HL-60/S4 treated with retinoic acid at 250 ng/mL for 4 days and 3 days (cell line): ENCODE data around the gene SCAMP3.
"Not testable (repeated sequence)": the region's sequence is repeated elsewhere in the genome, so short reads cannot be mapped to it uniquely, and the experiment has no call there.

Experiments used
- in situ Hi-C: fragments of 300-500 bp; cut with MboI; formaldehyde crosslinking; loops from 2 replicates; pipeline ENCODE4 v1.7.0; 2022; ENCODE audit warnings: low sequenced_read_pairs

SCAMP3 gene

DNA sequence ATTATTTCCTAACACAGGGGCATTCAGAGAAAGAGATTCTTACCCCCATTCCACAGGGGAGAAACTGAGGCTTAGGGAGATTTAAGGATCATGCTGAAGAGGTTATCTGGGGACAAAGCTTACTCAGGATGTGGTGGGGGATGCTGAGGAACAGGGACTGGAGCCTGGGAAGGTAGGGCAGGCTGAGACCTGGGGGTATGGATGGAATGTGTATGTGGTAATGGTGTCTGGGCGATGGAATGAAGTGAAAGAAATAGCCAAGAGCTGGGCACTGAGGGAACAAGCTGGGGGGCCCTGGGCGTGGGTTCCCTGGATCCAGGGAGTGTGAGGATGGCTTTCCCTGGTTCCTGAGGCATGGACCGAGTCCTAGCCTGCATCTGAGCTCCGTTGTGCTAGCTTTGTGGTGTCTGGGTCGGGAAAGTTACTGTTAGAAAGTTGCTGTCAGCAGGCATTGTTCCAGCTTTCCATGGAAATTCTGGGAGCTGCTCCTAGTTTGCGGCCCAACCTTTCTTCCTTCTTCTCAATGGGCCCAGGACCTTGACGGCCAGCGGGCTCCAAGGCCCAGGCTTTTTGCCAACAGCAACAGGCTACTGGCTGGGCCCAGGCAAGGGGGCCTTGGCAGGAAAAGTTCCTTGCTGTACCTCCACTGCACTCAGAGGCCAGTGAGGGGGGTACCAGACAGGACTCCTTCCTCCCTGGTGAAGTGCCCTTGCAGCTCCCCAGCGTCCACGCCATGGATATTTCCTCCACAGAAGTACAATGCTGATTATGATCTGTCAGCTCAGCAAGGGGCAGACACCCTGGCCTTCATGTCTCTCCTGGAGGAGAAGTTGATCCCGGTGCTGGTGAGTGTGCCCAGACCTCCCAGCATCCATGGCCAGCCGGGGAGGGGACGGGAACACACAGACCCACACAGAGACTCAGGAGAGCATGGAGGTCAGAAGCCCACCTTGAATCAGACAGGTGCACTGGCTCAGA is 29.9 kb downstream of the SCAMP3 start:
- in situ Hi-C loops = not testable (repeated sequence)

DNA sequence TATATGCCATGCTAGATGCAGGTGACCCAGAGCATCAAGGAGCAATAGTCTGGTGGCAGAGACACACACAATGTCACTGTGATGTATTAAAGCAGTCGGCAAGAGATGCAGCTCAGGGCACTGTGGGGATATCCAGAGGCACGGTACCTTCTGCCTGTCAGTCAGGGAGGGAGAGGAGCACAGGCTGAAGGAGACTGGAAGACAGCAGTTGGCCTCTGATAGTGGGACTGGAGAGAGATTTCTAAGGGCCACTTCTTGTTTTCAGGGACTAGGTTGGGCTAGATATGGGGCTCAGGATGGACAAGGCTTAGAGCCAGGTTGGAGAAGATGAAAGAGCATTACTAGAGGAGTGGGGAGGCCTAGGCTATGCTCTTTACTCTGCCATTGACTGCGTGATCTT is 30.9 kb downstream of the SCAMP3 start:
- in situ Hi-C loops = not testable (repeated sequence)

GRCh38 chr1:155228096-155228427 is 34.1 kb downstream of the SCAMP3 start:
- in situ Hi-C loops = no loop called here

- in situ Hi-C loops = no loop called here
Observed at GRCh38 chr1:155227261-155228095, 34.7 kb downstream of the SCAMP3 start.

- in situ Hi-C loops = no loop called here
Observed at GRCh38 chr1:155226910-155227260, 35.3 kb downstream of the SCAMP3 start.

DNA sequence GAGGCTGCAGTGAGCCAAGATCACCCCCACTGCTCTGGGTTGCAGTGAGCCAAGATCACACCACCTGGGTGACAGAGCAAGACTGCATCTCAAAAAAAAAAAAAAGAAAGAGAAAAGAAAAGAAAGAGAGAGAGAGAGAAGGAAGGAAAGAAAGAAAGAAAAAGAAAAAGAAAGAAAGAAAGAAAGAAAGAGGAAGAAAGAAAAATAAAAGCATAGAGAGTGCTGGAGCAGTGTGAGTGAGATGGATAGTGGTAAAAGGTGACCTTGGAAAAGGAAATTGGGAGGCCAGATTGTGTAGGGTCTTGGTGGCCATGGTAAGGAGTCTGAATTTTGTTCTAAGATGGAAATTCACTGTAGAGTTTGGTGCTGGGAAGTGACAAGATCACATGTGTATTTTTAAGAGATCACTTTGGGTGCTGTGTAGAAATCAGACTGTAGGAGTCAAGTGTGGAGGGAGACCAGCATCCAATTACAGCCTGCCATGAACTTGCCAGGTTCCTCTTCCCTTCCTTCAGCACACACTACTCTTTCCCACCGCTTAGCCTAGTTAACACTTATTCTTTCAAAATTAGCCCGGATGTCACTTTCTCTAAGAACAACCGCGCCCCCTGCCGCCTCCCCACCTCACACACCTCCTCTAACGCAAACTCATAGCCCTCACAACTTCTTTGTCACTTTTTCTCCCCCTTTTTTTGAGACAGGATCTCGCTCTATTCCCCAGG is 35.8 kb downstream of the SCAMP3 start:
- in situ Hi-C loops = no loop called here

GRCh38 chr1:155225404-155225759 is 36.8 kb downstream of the SCAMP3 start:
- in situ Hi-C loops = not testable (repeated sequence)

DNA sequence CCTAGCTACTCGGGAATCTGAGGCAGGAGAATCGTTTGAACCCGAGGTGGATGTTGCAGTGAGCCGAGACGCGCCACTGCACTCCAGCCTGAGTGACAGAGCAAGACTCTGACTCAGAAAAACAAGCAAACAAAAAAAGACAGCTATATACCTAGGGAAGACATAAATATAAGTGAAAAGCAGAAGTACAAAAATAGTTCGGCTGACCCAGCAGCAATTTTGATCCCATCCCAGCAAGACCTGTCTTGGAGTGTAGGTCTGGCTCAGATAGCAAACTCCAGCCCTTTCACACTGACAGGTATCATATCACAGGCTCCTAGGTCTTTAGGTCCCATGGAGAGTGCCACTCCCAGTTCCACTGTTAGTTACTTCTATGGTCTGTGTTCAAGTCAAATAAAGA is 39.1 kb downstream of the SCAMP3 start:
- in situ Hi-C loops = no loop called here

GRCh38 chr1:155220211-155220965 is 41.8 kb downstream of the SCAMP3 start:
- in situ Hi-C loops = not testable (repeated sequence)

GRCh38 chr1:155219592-155220031 is 42.5 kb downstream of the SCAMP3 start:
- in situ Hi-C loops = no loop called here

- in situ Hi-C loops = no loop called here
Observed at GRCh38 chr1:155218854-155219591, 43.1 kb downstream of the SCAMP3 start.

DNA sequence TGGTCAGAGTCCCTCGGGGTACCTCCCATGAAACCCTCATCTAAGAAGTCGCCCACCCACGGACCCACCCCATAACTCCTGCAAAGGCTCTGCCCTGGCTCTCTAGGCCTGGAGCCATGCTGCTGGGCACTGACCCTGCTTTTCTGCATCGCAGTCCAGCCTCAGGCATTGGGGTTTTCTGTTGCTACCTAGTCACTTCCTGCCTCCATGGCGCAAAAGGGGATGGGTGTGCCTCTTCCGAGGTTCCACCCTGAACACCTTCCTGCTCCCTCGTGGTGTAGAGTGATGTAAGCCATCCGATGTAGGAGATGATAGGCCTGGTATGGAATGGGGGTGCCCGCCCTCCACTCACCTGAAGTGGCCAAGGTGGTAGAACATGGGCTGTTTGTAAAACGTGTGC is 47.5 kb downstream of the SCAMP3 start:
- in situ Hi-C loops = not testable (repeated sequence)

- in situ Hi-C loops = not testable (repeated sequence)
Observed at GRCh38 chr1:155212051-155212440, 50.1 kb downstream of the SCAMP3 start.

DNA sequence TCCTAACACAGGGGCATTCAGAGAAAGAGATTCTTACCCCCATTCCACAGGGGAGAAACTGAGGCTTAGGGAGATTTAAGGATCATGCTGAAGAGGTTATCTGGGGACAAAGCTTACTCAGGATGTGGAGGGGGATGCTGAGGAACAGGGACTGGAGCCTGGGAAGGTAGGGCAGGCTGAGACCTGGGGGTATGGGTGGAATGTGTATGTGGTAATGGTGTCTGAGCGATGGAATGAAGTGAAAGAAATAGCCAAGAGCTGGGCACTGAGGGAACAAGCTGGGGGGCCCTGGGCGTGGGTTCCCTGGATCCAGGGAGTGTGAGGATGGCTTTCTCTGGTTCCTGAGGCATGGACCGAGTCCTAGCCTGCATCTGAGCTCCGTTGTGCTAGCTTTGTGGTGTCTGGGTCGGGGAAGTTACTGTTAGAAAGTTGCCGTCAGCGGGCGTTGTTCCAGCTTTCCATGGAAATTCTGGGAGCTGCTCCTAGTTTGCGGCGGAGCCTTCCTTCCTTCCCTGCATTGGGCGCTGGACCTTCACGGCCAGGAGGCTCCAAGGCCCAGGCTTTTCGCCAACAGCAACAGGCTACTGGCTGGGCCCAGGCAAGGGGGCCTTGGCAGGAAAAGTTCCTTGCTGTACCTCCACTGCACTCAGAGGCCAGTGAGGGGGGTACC is 50.6 kb downstream of the SCAMP3 start:
- in situ Hi-C loops = not testable (repeated sequence)

DNA sequence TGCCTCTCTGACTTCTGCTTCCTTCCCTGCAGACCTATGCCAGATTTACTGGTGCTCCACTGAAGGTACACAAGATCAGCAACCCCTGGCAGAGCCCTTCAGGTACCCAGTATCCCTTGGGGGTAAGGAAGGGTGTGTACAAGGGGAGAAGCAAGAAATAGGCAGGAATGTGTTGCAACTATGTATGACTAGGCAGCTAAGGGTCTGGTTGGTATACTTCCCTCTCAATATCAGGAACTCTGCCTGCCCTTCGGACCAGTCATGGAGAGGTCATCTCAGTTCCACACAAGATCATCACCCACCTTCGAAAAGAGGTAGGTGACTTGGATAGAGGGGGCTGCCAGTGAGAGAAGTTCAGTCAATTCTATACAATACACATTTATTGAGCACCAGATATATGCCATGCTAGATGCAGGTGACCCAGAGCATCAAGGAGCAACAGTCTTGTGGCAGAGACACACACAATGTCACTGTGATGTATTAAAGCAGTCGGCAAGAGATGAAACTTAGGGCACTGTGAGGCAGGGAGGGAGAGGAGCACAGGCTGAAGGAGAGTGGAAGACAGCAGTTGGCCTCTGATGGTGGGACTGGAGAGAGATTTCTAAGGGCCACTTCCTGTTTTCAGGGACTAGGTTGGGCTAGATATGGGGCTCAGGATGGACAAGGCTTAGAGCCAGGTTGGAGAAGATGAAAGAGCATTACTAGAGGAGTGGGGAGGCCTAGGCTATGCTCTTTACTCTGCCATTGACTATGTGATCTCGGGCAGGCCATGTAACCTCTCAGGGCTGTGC is 51.7 kb downstream of the SCAMP3 start:
- in situ Hi-C loops = no loop called here

GRCh38 chr1:155209312-155209721 is 52.8 kb downstream of the SCAMP3 start:
- in situ Hi-C loops = no loop called here

- in situ Hi-C loops = no loop called here
Observed at GRCh38 chr1:155208541-155209311, 53.4 kb downstream of the SCAMP3 start, which contains the start of gene MTX1. Gene MTX1, plus strand, starts transcription at chr1:155208695. Its CDS starts 110 bp downstream, at chr1:155208805.
